SK-N-SH (cell line): ENCODE measurements around the gene C12orf42.

Experiments used
- EZH2phosphoT487 ChIP-seq: fragments of 200-600 bp; sonication (generic); IDR thresholded peaks from 2 replicates; pipeline ENCODE4 v1.6.1; 2017; ENCODE audit warnings: low read depth, mixed run types, mild to moderate bottlenecking, antibody characterized with exemption, moderate library complexity, borderline replicate concordance
- POLR2AphosphoS5 ChIP-seq: IDR thresholded peaks from 2 replicates; pipeline ENCODE4 v1.6.1; 2012; ENCODE audit warnings: low read depth, low read length
- RFX5 ChIP-seq: IDR thresholded peaks from 2 replicates; pipeline ENCODE4 v1.6.1; 2012; ENCODE audit warnings: mild to moderate bottlenecking, improper control_type of control experiment, low read length
- TAF1 ChIP-seq: IDR thresholded peaks from 2 replicates; pipeline ENCODE4 v1.6.1; 2012; ENCODE audit warnings: low read depth, mild to moderate bottlenecking, low read length, moderate library complexity, borderline replicate concordance
- TF ChIP-seq, protein P1 (sequence below): fragments of 200-600 bp; sonication (generic); IDR thresholded peaks from 2 replicates; pipeline ENCODE4 v1.6.1; 2017; ENCODE audit warnings: antibody characterized with exemption, mild to moderate bottlenecking, moderate library complexity

DNA sequence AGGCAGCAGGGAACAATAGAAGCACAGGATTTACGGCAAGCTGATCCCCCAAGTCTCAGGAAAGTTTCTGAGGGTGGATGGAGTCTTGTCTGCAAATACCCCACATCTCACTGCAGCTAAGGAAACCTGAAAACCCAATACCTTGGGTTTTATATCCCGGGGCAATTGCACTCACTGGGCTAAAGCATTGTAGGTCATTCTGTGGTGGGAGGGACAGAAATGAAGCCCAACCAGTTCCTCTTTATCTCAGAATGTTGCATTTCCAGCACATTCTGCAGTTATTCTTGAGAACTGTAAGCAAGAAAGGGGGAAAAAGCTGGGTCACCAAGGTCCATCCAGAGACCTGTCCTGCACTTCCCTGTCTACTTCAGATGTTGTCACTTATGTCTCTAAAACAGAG is 39.8 kb downstream of the C12orf42 start:
- TF ChIP-seq, protein P1, sequence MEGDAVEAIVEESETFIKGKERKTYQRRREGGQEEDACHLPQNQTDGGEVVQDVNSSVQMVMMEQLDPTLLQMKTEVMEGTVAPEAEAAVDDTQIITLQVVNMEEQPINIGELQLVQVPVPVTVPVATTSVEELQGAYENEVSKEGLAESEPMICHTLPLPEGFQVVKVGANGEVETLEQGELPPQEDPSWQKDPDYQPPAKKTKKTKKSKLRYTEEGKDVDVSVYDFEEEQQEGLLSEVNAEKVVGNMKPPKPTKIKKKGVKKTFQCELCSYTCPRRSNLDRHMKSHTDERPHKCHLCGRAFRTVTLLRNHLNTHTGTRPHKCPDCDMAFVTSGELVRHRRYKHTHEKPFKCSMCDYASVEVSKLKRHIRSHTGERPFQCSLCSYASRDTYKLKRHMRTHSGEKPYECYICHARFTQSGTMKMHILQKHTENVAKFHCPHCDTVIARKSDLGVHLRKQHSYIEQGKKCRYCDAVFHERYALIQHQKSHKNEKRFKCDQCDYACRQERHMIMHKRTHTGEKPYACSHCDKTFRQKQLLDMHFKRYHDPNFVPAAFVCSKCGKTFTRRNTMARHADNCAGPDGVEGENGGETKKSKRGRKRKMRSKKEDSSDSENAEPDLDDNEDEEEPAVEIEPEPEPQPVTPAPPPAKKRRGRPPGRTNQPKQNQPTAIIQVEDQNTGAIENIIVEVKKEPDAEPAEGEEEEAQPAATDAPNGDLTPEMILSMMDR = no peak
- TF ChIP-seq EZH2phosphoT487 (no peak), POLR2AphosphoS5 (no peak), RFX5 (no peak), TAF1 (no peak)
